Measurements from ENCODE around the gene PHLPP1.

DNA sequence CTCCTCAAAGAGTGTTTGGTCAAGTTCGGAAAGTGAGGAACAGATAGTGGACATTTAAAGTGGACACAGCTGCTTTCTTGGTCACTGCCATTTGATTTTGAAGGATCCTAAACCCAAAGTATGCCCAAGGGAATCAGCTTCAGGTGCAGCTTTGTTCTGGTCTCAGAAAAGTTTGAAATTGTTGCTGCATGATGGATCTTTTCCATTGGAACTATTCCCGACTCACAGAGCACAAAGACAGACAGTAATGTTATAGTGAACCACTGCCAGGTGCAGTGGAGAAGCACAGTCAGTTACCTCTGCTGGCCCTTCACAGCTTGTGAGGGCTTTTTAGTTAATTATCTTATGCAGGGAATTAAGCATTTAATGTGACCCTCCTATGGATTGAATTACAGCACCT, 301.7 kb downstream of the PHLPP1 start:
- TF ChIP-seq CREB1 (IDR thresholded peaks at IDR 0.05; ENCODE audit: low read depth) (no peak), TAF1 (IDR thresholded peaks at IDR 0.05; ENCODE audit: low read depth) (no peak), CEBPB (IDR thresholded peaks at IDR 0.05) (no peak), EGR1 (IDR thresholded peaks at IDR 0.05) (no peak), EP300 (IDR thresholded peaks at IDR 0.05; ENCODE audit: borderline replicate concordance) (no peak), FOXM1 (IDR thresholded peaks at IDR 0.05; ENCODE audit: borderline replicate concordance, low read depth) (no peak)
- TF ChIP-seq, protein P1, sequence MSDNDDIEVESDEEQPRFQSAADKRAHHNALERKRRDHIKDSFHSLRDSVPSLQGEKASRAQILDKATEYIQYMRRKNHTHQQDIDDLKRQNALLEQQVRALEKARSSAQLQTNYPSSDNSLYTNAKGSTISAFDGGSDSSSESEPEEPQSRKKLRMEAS (IDR thresholded peaks at IDR 0.05): no peak
